Bronchus fibroblast of lung (primary cell): Measurements from ENCODE around the gene DUSP23. TPM values are rescaled to one million over a fixed set of nuclear protein-coding genes. Genes with fewer than 3 reads are reported as not detected.

Source experiments
- total RNA-seq: library from RNA; depleted of rRNA; stranded (reverse); fragments of >200 nt; gene quantifications from 2 replicates; pipeline ENCODE4 v1.2.3, GENCODE V29; 2015

Gene DUSP23
- 25.3 and 36.5 TPM in 2 replicates for total RNA-seq

DNA sequence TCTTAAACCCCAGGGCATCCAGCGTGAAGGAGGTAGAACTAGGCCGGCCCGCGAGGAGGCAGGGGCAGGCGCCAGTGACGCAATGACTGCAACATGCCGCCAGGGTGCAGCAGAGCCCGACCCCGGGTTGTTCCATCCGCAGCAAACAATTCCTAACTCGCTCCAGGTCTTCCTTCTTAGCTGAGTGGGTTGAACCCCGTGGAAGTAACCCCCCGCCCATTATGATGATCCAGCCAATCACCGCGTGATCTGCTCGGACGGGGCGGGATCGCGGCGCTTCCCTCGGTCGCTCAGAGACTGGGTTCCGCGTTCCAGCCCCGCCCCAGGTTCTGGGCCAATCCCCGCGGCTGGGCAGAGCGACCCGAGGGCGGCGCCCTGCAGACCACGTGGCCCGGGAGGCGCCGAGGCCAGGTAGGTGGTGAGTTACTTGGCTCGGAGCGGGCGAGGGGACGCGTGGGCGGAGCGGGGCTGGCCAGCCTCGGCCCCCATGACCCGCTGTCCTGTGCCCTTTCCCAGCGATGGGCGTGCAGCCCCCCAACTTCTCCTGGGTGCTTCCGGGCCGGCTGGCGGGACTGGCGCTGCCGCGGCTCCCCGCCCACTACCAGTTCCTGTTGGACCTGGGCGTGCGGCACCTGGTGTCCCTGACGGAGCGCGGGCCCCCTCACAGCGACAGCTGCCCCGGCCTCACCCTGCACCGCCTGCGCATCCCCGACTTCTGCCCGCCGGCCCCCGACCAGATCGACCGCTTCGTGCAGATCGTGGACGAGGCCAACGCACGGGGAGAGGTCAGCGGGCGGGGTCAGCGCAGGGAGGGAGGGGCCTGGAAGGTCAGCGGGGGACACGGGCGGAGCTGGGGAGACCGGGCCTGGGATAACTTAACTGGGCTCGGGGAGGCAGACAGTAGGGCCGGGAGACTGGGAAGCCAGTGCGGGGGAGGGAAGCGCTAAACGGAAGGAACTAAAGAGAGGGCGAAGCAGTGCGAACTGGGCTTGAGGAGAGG lies at the start of gene DUSP23:
Gene DUSP23 (plus strand): TSS at position 380 of the 1,000 bp plus-strand sequence. CDS start 139 bp downstream, at position 519.

DNA sequence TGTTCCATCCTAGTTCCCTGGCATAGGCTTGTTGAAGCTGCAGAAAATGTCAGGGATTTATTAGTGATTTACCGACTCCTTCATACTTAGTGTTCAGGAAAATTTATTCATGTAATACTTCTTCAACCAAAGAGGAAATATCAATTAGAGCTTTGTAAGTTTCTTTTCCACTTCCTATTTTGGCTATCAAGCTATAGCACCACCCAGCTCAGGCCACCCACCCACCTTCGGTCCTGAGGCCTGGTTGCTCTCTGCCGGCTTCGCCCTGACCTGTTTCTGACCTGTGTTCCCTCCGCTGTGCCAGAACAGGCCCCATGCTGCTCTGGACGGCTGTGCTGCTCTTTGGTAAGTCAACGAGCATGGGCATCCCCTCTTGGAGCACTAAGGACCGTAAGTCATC lies 21.3 kb downstream of the DUSP23 start, which contains the start of gene FCRL6:
Gene FCRL6 (plus strand): TSS at position 250 of the 400 bp plus-strand sequence. CDS start 65 bp downstream, at position 315.

DNA sequence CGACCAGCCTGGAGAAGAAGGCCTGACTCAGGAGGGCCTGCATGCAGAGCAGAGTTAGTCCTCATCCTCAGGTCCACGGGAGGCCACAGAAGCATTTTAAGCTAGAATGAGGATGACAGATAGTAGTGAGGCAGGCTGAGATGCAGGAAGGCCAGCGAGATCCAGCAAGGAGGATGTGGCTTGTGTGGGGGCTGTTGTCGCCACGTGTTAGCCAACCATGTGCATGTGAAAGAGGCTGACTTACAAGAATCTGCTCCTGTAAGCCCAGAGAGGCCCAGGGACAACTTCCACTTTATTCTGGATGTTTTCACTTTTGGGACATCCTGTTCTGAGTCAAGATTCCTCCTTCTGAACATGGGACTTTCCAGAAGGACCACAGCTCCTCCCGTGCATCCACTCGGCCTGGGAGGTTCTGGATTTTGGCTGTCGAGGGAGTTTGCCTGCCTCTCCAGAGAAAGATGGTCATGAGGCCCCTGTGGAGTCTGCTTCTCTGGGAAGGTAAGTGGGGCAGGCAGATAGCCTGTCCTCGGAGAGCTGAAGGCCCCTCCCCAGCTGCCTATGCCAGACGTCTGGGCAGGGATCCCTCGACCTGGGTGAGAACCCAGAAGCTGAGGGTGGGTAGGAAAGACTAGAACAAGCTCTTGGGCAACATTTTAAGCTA lies 45.8 kb downstream of the DUSP23 start, which contains the start of gene SLAMF8:
Gene SLAMF8 (plus strand): TSS at position 433 of the 661 bp plus-strand sequence. CDS start 26 bp downstream, at position 459.

Other genes starting within 250 kb of the DUSP23 start
- gene OR10J5, start 245.0 kb upstream of the DUSP23 start, total RNA-seq: not detected in 2 replicates
- not detected in 2 replicates for gene APCS, start 193.1 kb upstream of the DUSP23 start, total RNA-seq
- not detected in 2 replicates for gene CRP, start 66.4 kb upstream of the DUSP23 start, total RNA-seq
- gene FCRL6, start 21.4 kb downstream of the DUSP23 start, total RNA-seq: not detected in 2 replicates
- gene SLAMF8, start 45.9 kb downstream of the DUSP23 start, total RNA-seq: not detected in 2 replicates
- gene VSIG8, start 81.7 kb downstream of the DUSP23 start, total RNA-seq: not detected in 2 replicates
- gene CFAP45, start 119.2 kb downstream of the DUSP23 start, total RNA-seq: 0.30 and 0.84 TPM in 2 replicates
- 552 and 717 TPM in 2 replicates for gene TAGLN2, start 144.5 kb downstream of the DUSP23 start, total RNA-seq
- under 0.01 and 0.17 TPM in 2 replicates for gene IGSF9, start 164.7 kb downstream of the DUSP23 start, total RNA-seq
- not detected in 2 replicates for gene SLAMF9, start 173.3 kb downstream of the DUSP23 start, total RNA-seq